SH-SY5Y (cell line): ENCODE results near the gene NBEAL2.

Experiments used
- GATA2 ChIP-seq: IDR thresholded peaks from 2 replicates; pipeline ENCODE4 v1.6.1; 2011; ENCODE audit warnings: mild to moderate bottlenecking, low read depth, low read length
- GATA3 ChIP-seq: IDR thresholded peaks from 2 replicates; pipeline ENCODE4 v1.6.1; 2011; ENCODE audit warnings: low read depth, mild to moderate bottlenecking, low read length, moderate library complexity

DNA sequence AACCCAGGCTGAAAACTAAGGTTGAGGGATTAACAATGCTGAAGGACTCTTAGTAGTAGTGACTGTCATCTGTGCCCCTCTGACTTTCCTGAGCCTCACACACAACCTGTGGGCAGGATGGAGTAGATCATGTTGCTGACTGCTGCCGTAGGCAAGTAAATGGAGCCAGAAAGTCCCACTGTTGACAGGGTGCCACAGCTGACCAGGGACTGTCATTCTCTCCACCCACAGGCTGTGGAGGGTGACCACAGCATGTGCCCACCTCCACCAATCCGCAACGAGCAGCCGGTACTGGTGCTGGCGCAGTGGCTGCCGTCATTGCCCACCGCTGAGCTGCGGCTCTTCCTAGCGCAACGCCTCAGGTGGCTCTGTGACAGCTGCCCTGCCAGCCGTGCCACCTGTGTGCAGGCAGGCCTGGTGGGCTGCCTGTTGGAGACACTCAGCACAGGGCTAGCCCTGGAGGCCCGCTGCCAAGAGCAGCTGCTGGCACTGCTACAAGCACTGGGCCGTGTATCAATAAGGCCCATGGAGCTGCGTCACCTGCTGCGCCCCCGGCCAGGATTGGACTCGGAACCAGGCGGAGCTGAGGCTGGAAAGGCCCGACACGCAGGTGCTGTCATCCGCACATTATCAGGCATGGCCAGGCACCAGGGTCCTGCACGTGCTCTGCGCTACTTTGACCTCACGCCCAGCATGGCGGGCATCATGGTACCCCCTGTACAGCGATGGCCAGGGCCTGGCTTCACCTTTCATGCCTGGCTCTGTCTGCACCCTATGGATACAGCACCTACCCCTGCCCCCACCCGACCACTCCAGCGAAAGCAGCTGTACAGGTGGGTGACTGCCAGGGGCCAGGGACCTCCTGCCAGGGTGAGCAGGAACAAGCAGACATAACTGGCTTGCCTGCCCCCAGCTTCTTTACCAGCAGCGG is 15.6 kb downstream of the NBEAL2 start:
- TF ChIP-seq GATA2: no peak
- TF ChIP-seq GATA3: no peak
